NCI-H82 (cell line): ENCODE results near the gene HTR6.
"Not testable (repeated sequence)": the region's sequence is repeated elsewhere in the genome, so short reads cannot be mapped to it uniquely, and the experiment has no call there.

ENCODE experiments used
- DNase-seq: peaks from one replicate; lab custom pipeline; 2025; lab: John Stamatoyannopoulos, UW

HTR6 gene

GRCh38 chr1:19664453-19665185, at the start of gene HTR6:
Gene HTR6, plus strand, starts transcription at chr1:19664875. Its CDS starts 879 bp downstream, at chr1:19665754.
- DNase-seq, result peak; percentile 57

GRCh38 chr1:19615438-19615837, 49.2 kb upstream of the HTR6 start:
- DNase-seq, result no peak

GRCh38 chr1:19616489-19616888, 48.2 kb upstream of the HTR6 start:
- DNase-seq, result no peak

- DNase-seq, result no peak
These were observed 47.3 kb upstream of the HTR6 start for GRCh38 chr1:19617376-19617775.

DNA sequence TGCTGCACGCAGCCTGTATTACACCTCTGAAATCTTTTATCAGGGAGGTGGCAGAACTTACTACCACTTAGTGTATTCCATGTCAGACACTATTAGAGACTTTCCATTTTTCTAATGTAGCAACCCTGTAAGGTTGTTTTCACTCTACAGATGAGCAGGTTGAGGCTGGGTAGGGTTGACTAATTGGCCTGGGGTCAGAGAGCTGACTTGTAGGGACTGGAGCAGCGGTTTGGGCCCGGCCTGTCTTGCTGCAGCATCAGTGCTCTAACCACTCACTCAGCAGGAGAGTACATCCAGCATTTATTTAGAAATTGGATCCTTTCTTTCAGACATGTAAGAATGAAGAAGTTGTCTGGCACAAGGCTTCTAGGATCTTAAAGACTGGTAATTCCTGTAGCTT, 46.2 kb upstream of the HTR6 start:
- DNase-seq, result no peak

DNA sequence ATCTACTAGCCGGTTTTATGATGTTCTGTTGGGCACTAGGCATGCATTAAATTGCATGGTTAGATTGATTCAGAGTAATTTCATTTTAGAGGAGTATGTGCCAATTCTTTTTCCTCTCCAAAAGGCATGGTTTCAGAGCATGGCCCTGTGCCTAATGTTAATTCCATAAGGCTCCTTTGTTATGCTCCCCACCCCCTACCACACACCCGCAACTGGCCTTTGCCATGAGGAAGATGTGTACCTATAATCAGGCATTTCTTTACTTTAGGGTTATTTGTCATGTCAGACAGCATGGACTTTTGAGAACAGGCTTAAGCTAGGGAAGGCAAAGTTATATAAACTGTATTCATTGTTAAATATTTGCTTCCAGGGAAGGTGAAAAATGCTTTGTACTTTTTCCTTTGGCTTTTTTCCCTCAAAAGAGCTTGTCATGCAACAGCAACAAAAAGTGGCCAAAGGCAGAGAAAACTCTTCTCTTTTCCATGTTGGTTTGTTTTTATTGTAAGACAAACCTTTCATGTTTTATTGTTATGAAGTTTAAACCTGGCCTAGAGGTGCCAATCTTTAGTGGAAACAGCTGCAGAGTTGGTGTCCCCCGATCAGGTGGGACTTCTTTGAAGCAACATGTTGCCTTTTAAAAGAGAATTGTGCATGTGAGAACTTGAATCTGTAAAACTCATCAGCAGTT, 44.8 kb upstream of the HTR6 start:
- no peak for DNase-seq

- no peak for DNase-seq
These were observed 43.9 kb upstream of the HTR6 start for GRCh38 chr1:19620786-19621185.

DNA sequence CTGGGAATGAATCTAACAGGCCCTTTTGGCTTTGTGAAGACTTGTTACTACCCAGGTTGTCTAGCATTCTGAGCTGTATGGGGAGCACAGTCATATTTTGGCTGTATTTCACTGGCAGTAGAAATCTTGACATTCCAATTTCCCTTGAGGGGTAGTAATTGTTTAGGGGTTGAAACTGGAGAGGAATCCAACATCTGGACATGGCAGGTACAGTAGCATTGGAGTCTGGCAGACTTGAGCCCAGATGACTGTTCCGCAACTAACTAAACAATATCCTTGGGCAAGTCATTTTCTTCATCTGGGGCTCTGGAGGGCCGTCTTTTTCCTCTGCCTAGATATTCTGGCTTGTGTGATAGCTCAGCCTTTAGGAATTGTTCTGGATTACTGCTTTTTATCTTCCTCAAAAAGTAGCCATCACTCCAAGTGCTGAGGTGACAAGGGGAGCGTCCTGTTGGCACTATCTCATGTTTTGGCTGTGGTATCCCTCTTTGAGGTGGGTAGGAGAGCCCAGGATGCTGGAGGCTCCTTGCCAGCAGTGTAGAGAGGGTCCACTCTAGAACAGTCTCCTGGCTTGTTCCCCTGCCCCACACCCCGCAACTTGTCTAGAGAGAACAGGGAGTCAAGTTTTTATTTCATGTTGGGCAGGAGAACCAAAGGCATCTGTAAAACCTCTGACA, 43.3 kb upstream of the HTR6 start:
- DNase-seq, result no peak

GRCh38 chr1:19622204-19622603, 42.5 kb upstream of the HTR6 start:
- DNase-seq, result no peak

DNA sequence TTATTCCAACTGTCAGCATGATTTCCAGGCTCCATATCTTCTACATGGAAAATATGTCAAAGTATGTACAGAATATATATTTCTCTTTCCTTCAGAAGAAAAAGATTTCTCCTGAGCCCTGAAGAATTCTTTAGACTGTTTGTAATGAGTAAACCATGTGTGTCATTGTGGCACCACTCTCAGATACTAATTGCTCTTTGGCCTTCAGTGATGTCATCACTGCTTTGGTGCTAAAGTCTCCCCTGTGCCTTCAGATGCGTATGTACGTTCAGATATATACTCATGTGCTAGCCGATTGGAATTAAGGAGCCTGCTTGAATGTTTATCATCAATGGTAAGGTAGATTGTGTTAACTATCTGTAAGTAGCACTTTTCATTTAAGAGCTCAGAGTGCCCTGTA, 41.2 kb upstream of the HTR6 start:
- DNase-seq, result no peak

DNA sequence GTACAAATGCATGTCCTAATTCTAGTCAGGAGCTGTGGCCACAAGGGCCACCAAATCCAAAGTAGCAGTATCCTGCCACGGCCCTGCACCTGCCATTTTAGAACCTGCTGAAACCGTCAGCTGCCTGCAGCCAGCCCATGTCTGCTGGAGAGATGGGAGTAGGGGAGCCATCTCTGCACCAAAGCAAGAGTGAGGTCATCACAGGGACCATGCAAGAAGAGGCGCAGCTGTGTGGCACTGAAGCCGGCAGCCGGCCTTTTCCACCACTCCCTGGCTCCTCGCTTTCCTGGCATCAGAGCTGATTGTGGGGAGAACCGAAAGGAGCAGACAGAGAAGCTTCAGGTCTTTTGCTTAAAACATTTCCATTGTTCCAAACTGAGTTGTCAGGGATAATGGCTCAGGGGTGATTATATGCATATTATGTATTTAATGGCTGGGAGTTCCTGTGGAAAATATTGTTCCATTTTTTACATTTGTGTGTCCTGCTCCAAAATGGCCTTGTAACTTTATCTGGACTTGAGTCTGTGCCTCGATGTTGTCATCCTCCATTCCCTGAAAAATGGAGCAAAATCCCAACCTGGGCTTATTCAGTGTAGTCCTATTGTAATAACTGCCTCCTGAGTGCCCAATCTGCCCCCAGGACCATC, 39.3 kb upstream of the HTR6 start:
- DNase-seq, result no peak

DNA sequence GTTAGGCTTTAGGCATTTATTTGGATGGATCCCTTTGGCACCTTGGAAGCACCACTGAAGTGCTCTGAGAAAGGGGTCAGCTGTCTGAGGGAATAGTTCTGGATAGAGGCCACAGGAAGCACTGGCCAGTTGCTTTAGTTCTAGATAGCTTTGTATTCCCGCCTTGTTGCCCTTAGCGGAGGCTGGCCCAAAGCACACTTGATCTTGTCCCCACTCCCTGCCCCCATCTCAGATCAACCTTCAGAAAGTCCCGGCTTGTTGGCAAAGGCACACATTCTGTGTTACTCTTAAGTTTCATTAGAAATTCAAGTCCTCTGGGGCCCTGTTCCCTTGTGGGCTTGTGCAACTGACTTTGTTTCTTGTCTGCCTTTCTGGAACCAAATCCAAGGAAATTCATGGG, 35.8 kb upstream of the HTR6 start:
- DNase-seq, result no peak

DNA sequence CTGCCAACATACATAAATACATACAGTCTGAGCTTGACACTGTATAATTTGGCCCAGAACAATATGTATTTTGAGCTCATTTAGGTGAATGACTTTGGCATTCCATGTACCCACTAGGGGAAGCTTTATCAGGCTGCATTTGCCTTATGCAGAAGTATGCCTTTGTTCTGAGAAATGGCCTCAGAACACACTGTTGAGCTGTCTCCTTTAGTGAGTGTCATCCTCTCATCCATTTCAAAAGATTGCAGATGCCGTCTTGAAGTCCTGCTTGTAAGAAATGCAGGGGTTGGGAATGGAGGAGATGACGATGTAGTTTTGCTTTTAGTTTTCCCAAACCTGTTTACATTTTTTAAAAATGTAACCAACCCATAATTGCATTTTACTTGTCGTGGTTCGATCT, 35.3 kb upstream of the HTR6 start:
- DNase-seq, result no peak

GRCh38 chr1:19630192-19630591, 34.5 kb upstream of the HTR6 start:
- DNase-seq, result not testable (repeated sequence)

GRCh38 chr1:19630720-19631395, 33.8 kb upstream of the HTR6 start:
- no peak for DNase-seq

DNA sequence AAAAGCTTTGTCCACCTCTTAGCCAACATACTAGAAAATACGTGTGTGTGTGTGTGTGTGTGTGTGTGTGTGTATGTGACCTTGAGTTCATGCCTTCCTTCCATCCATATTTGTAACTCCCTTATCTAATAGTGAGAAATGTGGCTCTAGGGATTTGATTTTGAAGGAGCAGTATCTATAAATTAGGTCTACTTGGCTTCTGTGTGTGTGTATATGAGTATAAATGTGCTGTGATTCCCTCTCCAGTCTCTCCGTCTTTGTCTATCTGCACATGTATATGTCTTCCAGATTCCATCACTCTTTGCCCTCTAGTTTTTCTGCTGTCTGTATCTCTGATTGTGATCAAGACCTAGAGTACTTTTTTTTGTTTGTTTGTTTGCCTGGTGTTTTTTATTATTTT, 32.5 kb upstream of the HTR6 start:
- no peak for DNase-seq

DNA sequence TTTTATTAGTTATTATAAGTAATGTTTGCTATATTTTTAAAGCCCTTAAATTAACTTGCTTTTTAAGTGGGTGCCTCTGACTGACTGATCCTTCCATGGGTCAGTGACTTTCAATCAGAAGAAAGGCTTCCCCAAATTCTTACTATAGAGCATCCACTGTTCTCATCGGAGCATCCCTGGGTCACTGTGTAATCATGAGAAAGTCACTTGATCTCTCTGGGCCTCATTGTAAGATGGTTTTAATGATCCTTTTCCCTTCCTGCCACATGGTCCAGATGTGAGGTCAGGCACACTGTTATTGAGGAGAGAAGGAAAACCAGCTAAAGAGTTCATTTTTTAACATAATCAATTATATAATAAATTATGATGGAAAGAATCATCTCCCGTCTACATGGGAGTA, 31.6 kb upstream of the HTR6 start:
- DNase-seq, result no peak

DNA sequence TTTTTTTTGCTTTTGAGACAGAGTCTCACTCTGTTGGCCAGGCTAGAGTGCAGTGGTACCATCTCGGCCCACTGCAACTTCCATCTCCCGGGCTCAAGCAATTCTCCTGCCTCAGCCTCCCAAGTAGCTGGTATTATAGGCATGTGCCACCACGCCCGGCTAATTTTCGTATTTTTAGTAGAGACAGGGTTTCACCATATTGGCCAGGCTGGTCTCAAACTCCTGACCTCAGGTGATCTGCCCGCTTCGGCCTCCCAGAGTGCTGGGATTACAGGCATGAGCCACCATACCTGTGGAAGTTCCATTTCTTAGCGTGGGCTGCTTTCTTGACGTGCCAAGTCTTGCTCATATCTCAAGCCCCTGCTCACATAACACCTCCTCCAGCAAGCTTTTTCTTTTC, 29.6 kb upstream of the HTR6 start:
- DNase-seq, result not testable (repeated sequence)

DNA sequence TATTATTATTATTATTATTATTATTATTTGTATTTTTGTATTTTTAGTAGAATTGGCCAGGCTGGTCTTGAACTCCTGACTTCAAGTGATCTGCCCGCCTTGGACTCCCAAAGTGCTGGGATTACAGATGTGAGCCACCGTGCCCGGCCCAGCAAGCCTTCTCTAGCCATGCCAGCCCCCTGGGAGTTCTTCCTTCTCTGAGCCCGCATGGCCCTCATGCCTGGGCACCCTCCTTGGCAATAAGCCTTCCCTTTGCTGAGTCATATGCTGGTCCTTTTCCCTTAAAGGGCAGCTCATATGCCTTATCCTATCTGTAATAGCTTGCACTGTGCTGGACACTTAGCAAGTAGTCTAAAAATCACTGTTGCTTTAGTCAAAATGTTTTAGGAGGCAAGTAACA, 29.0 kb upstream of the HTR6 start:
- no peak for DNase-seq

DNA sequence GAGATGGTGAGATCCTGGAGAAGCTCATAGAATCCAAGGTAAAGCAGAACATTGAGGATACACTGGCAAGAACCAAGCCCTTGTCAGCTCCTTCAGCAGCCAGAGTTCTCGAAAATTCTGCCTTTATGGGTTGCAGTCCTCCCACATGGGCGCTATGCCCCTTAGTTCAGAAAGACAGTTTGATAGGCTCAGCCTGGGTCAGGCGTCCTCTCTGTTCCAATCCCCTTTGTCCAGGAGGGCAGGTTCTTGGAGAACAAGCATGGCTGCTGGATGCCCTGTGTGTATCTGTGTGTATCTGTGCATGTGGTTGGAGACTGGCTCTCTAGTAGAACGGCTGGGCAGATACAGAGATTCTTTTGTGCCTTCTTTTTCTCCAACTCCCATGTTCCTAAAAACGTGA, 28.6 kb upstream of the HTR6 start:
- no peak for DNase-seq

GRCh38 chr1:19636749-19637148, 27.9 kb upstream of the HTR6 start:
- DNase-seq, result not testable (repeated sequence)

DNA sequence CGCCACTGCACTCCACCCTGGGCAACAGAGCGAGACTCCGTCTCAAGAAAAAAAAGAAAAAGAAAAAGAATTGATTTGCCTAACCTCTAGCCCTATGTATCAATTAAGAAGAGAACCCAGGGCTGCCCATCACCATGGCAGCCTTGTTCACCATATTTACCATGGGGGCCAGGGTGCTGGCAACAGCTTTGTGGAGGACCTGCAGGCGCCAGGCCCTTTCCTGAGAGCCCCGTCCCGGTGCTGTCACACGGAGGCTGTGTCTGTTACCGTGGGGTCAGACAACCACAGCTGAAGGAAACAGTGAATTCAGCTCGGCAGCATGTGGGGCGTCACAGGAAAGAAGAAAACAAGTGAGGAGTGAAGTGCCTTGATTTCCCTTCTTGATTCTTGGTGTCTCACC, 27.1 kb upstream of the HTR6 start:
- DNase-seq, result no peak
